ENCODE results near the gene P2RX4. TPM values are rescaled to one million over a fixed set of nuclear protein-coding genes. Genes with fewer than 3 reads are reported as not detected.

The P2RX4 gene
- total and polyA plus RNA-seq, 9 of the 15 experiments (the other 6 are each of a cell fraction or from before 2014, with no cell fraction given), result 6.6 to 21.5 (median 11.7) TPM

- TF ChIP-seq, protein P1, sequence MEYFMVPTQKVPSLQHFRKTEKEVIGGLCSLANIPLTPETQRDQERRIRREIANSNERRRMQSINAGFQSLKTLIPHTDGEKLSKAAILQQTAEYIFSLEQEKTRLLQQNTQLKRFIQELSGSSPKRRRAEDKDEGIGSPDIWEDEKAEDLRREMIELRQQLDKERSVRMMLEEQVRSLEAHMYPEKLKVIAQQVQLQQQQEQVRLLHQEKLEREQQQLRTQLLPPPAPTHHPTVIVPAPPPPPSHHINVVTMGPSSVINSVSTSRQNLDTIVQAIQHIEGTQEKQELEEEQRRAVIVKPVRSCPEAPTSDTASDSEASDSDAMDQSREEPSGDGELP (CRISPR knock-in tag; IDR thresholded peaks at IDR 0.05; ENCODE audit: borderline replicate concordance), result peak; percentile 81
- TF ChIP-seq KLF10 (CRISPR knock-in tag; IDR thresholded peaks at IDR 0.05) (no peak), TBL1XR1 (IDR thresholded peaks at IDR 0.05; ENCODE audit: low read length in 2 of 2) (no peak), SP2 (IDR thresholded peaks at IDR 0.05; ENCODE audit: extremely low read depth, low read depth, low read length, poor library complexity, severe bottlenecking) (peak; percentile 54), NUFIP1 (IDR thresholded peaks at IDR 0.05; ENCODE audit: partially characterized antibody) (no peak), TCF3 (CRISPR knock-in tag; IDR thresholded peaks at IDR 0.05) (no peak), LEF1 (IDR thresholded peaks at IDR 0.05) (no peak), PCBP2 (IDR thresholded peaks at IDR 0.05; ENCODE audit: low read depth, low read length, poor library complexity, severe bottlenecking) (no peak), ZKSCAN8 (CRISPR knock-in tag; IDR thresholded peaks at IDR 0.05) (no peak), PHB2 (IDR thresholded peaks at IDR 0.05; ENCODE audit: low read depth) (no peak), ZNF518B (CRISPR knock-in tag; IDR thresholded peaks at IDR 0.05) (no peak), ZNF75A (CRISPR knock-in tag; IDR thresholded peaks at IDR 0.05) (no peak), MTA1 (IDR thresholded peaks at IDR 0.05; ENCODE audit: borderline replicate concordance) (no peak), ZNF551 (CRISPR knock-in tag; IDR thresholded peaks at IDR 0.05) (no peak), MIER1 (IDR thresholded peaks at IDR 0.05; ENCODE audit: low read depth) (no peak), ZNF165 (CRISPR knock-in tag; IDR thresholded peaks at IDR 0.05; ENCODE audit: borderline replicate concordance) (no peak), SMARCA4 (IDR thresholded peaks at IDR 0.05) (0 out of 2 replicates have a peak, but pooled peaks have one; percentile 24), ZNF780A (CRISPR knock-in tag; IDR thresholded peaks at IDR 0.05) (no peak), ELF1 (tag; IDR thresholded peaks at IDR 0.05) (peak; percentile 90)
- TF ChIP-seq, protein P2, sequence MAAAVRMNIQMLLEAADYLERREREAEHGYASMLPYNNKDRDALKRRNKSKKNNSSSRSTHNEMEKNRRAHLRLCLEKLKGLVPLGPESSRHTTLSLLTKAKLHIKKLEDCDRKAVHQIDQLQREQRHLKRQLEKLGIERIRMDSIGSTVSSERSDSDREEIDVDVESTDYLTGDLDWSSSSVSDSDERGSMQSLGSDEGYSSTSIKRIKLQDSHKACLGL (CRISPR knock-in tag; IDR thresholded peaks at IDR 0.05; ENCODE audit: borderline replicate concordance, poor library complexity, severe bottlenecking), result no peak
Measured at GRCh38 chr12:121209624-121210572, at the start of gene P2RX4 (continued).
